ENCODE measurements around the gene OR2B6.
"Not testable (repeated sequence)": the region's sequence is repeated elsewhere in the genome, so short reads cannot be mapped to it uniquely, and the experiment has no call there.

DNA sequence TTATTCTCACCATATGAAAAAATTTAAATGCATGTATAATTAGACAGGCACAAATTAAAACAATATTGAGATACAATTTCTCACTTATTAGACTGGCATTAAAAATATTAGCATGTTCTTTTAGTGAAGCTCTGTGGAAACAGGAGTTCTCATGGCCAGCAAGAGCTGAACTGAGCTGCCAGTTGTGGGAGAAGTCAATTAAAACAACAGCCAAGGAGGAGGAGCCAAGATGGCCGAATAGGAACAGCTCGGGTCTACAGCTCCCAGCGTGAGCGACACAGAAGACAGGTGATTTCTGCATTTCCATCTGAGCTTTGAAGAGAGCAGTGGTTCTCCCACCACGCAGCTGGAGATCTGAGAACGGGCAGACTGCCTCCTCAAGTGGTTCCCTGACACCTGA is 14.0 kb upstream of the OR2B6 start:
- TF ChIP-seq ZNF274 (IDR thresholded peaks at IDR 0.05; ENCODE audit: low read depth, low read length); SUZ12 (IDR thresholded peaks at IDR 0.05; ENCODE audit: extremely low read depth, insufficient read depth, insufficient read length); YY1 (IDR thresholded peaks at IDR 0.05; ENCODE audit: insufficient read depth, insufficient read length): not testable (repeated sequence)

Measured in NT2/D1 (cell line).